ENCODE measurements around the gene HMCN1.
A peak's percentile ranks its signal among the peaks of the same experiment; 100 is the strongest.

Gene HMCN1

DNA sequence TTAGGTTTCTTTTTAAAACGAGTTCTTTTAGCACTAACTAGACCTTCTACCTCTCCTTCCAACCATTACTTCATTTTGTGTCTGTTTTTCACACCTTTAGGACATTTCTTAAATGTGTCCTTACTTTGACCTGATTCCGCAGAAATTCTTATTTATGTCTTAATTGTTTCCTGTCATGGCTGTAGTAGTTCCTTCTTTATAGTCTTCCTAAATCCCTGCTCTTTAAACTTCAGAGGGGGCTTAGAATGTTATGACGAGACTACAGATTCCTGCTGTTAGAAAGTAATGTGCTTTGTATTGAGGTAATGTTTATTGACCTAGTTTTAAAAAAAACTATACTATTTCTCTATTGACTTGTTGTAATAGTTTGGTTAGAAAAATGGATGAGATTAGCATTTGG lies 70.4 kb downstream of the HMCN1 start:
- no peak for DNase-seq (ENCODE audit: low read depth)

DNA sequence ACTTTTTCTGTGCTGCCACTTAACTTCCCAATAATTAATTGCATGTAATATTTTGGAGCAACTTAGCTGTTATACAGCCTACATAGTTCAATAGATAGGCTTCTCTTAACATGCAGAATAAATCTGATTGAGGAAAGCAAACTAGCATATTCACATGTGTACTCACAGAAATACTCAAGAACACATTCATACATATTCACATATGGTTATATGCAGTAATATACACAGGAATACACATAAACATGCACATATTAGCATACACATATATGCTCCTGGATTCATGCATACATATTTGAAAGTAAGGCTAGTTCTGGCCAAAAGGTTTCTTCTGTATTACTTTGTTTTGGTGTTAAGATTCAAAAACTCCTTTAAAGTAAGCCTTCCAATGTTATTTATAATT lies 73.1 kb downstream of the HMCN1 start:
- DNase-seq (ENCODE audit: low read depth): no peak

DNA sequence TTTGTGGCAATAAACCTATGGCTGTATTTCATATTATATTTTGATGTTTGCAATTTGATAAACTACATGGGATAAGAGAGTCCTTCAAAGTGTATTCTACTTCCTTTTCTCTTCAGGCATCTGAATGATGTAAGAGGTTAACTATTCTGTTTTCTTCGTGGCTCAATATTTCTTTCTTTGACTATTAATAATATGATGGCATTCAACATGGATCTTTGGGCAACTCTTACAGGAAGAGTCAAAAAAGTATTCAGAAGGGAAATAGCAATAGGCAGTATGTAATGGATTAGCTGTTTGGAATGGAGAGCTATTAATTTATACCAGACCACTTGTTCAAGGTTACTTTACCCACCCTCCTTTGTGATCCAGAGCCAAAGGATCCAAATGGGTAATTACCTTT lies 74.4 kb downstream of the HMCN1 start:
- no peak for DNase-seq (ENCODE audit: low read depth)

DNA sequence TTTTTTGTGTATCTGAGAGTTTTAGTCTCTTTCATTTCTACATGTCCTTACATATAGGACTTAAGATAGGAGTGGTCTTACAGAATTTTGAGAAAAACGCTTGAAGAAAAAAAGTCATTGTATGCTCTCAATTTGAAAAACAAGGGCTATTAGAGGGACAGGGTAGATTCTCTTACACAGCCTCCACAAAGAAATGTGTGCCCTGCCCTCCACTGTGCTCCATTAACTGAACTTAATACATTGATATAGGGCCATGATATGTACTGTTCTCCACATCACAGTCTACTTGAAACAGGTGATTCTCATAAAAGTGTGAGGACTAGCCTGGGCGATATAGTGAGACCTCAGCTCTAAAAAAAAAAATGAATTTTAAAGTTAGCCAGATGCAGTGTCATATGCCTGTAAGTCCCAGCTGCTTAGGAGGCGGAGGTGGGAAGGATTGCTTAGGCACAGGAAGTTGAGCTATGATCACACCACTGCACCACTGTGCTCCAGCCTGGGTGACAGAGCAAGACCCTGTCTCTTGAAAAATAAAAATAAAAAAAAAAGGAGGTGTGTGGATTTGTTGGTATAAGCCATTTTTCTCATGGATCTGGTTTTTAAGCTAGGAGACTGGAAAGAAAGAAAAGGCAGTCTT lies 77.0 kb downstream of the HMCN1 start:
- no peak for DNase-seq (ENCODE audit: low read depth)

DNA sequence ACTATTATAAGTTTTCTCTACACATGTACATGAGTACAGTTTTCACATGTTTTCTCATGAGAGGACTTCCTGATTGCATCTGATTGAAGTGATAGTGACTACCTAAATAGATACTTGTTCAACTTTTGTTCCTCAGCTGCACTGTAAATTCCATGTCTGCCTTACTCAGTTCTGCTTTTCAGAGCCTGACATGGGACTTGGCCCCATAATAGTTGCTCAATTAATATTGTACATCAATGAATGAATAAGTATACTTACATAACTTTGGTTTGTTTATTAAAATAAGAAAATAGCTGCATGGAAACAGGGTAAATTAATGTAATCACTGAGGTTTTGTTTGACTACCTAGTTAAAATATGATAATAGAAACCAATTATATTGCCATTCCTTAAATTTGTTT lies 78.7 kb downstream of the HMCN1 start:
- DNase-seq (ENCODE audit: low read depth): no peak

DNA sequence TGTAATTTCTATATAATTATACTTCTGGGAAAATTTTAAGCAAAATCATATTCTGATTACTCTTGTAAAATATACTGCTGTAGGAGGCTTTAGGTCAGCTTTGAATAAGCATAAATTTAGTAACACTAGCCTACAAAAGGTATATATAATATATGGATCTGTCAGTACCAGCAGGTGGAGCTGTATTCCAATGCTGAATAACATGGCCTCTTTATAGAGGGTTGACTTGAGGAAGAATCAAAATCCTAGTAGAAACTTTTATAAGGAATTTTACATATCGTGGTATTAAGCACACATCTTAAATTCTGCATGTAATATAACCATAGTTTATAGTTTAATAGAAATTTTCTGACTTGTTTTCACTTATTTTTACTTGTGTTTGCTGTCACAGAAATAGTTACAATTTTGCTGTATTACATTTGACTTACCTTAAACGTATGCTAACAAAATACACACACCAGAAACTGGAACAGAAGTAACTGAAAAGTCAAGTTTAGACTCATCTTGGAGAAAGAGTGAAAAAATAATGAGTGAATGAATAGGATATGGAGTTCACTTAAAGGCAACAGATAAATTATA lies 79.3 kb downstream of the HMCN1 start:
- no peak for DNase-seq (ENCODE audit: low read depth)

DNA sequence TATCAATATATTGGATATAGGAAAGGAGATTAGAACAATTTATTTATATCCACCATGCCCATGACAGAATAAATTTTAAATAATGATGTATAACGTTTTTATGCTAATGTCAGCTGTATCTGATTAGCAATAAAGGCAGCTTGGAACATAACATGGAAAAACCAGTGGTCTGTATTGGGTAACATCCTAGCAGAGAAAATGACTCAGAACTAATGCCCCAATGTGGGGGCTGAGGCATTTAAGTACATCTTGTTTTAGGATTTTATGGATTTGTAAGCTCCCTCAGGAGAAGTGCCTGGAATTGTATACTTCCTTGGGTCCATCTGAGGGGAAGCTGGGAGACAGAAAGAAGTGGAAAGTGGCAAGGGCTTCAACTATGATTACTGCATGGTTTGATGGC lies 82.3 kb downstream of the HMCN1 start:
- no peak for DNase-seq (ENCODE audit: low read depth)

DNA sequence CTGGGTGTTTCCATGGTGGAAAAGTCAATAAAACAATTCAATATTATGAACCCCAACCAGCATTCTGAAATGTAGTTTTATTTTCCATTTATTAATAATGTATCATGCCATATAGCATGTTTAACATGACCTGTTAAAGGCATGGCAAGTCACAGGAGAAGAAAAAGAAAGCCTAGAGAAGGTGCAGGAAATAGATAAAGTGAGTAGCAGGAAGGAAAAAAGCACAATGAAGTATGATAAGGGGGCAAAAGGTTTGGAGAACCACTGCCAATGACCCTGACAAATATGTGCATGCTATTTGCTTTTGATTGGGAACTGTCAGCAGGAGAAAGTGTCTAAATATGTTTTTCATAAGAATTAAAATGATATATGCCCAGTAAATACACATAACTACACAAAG lies 85.6 kb downstream of the HMCN1 start:
- no peak for DNase-seq (ENCODE audit: low read depth)

DNA sequence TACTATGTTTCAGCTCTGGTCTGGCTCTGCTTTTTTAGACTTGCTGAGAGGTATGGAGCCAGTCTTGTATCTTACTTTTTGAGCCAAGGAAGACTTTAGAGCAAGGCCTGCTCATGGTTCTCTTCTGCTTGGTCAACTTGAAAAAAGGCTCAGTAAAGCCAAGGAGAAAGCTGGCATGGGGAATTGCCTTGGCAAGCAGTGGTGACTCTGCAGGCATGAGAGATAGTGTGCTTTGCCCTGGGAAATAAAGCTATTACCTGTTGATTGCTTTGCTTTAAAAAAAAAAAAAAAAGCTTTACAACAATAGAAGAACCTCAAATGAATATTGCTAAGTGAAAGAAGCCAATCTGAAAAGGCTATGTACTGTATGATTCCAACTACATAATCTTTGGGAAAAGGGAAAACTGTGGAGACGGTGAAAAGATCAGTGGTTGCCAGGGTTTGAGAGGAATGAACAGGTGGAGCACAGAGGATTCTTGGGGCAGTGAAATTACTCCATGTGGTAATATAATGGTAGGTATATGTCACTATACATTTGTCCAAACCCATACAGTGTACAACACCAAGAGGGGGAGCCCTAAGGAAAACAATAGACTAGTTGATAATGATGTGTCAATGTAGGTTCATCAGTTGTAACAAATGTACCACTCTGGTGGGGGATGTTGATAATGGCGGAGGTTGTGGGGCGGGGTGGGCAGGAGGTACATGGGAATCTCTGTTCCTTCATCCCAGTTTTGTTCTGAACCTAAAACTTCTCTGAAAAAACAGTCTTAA lies 87.6 kb downstream of the HMCN1 start:
- DNase-seq (ENCODE audit: low read depth): no peak

DNA sequence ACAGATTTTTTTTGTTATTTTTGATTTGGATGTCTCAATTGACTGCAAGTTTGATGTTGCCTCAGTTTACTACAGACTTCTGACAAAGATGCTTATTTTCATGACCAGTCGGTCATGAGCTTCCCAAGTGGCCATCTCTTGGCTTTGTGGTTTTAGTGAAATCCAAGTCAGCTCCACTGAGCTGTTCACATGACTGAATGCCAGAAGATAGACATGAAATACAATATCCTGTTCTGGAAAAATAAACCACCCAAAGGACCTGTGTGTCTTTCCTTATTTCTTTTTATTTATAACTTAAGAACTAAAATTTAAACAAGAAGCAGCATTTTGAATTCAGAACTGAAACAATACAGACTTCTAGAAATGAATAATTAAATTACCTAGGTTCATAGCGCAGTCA lies 89.3 kb downstream of the HMCN1 start:
- DNase-seq (ENCODE audit: low read depth): no peak

DNA sequence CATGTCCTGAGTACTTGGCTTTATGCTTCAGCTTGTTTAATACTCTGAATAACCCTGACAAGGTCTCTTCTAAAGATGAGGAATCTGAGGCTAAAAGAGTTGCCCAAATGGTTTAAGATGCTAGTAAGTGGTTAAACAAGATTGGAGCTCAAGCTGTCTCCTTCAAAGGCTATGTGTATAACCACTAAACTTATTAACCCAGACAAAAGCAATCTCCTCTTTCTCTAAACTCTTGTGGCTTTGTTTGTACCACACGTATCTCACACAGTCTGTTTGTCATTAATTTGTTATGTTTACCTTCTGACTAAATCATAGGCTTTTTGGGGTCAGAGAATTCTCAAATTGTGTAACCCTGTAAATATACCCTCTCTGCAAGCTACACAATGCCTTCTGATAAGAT lies 89.9 kb downstream of the HMCN1 start:
- no peak for DNase-seq (ENCODE audit: low read depth)

DNA sequence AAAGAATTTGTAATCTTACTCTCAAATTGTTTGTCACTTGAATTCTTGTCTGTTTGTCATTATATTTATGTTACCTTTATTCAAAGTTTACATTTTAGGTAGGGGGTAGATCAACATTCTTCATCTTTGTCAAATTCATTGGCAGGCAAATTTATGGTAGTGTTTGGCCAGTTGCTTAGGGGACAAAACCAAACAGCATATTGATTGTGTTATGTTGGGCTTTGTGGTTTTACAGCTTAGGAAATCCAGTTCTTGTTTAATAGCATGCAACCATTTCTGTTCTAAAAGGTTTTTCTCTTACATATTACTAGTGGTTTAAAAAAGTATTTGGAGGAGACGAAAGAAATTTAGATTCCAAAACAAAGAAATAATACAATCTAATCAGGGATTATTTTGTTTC lies 91.4 kb downstream of the HMCN1 start:
- DNase-seq (ENCODE audit: low read depth): no peak

DNA sequence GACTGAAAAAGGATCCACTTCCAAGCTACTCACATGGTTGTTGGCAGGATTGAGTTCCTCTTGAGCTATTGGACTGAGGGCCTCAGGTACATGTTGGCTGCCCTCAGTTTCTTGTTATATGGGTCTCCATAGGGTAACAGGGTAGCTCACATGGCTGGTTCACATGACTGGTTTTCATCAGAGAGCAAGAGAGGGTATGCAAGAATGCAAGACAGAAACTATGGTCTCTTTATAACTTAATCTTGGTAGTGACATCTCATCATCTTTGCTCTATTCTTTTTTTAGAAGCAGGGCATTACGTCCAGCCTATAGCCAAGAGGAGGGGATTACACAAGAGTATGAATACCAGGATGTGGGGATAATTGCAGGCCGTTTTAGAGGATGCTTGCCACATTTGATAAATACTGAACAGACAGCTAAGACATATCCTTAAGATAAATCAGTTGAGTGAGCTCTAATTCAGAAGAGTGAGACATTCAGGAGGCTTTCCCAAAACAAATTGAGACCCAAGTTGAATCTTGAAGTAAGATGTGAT lies 100.2 kb downstream of the HMCN1 start:
- DNase-seq (ENCODE audit: low read depth): no peak

DNA sequence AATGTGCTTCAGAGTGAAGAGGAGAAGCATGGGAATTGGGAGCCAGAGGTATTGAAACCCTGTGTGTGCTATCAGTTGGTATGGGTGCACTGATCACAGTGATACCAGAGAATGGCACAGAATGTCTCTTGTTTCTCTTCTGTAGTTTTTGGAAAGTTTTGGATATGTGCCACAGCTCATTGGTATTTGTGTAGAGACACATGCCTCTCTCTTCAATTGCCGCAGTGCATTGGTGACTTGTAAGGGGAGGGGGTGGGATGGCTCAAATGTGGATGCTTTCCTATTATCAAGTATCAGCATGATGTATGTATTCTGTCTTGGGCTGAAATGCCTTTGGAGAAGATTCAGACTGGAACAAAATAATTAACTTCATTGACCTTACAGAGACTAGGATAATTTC lies 101.0 kb downstream of the HMCN1 start:
- no peak for DNase-seq (ENCODE audit: low read depth)

DNA sequence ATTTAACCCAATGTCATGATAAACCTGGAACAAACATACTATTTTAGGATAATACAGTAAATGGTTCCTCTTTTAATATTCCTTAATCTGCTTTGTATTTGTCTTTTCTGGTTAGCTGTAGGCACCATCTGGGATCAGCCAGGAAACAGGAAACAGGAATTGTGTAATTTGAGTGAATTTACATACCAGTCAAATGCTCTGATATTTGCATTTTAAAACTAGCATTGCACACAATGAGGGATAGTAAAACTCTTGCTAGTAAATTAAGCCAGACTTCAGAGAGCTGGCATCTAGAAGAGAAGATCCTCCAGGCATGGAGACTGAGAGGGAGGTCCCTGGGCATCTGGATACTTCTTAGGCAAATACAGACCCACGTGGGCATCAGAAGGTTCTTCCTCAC lies 103.5 kb downstream of the HMCN1 start:
- no peak for DNase-seq (ENCODE audit: low read depth)

DNA sequence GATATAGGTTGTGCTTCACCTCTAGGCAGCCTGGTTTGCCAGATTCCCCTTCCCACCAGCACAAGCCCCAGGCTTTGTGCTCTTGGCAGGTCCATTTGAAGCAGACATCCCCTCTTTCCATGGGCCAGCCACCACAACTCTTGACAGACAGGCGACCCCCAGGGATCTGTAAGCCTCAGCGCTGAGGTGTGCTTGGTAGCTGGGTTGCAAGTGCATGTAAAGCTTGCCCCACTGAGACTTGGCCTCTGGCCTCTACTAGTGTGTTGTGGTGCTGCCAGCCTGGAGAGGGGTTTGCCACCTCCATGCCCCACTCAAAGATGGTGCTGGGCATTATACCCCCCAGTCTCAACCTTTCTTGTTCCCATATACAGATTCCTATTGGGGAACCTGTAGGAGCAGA lies 103.9 kb downstream of the HMCN1 start:
- no peak for DNase-seq (ENCODE audit: low read depth)

DNA sequence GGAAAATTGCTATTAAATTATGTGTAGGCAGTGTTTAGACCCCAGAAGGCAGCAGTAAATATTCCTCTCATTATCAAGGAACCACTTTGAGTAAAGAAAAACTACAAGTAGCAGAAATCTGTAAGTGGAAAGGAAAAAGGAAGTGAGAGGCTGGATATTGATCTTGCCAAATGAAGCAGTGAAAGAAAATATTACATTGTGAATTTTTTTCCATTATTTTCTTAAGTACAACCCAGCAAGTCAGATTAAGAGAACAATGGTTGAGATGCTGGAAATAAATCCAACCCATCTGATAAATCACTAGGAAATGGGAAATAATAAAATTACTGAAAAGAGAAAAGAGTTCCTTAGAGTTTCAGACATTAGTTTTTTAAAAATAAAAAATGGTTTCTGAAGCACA lies 106.7 kb downstream of the HMCN1 start:
- DNase-seq (ENCODE audit: low read depth): no peak

DNA sequence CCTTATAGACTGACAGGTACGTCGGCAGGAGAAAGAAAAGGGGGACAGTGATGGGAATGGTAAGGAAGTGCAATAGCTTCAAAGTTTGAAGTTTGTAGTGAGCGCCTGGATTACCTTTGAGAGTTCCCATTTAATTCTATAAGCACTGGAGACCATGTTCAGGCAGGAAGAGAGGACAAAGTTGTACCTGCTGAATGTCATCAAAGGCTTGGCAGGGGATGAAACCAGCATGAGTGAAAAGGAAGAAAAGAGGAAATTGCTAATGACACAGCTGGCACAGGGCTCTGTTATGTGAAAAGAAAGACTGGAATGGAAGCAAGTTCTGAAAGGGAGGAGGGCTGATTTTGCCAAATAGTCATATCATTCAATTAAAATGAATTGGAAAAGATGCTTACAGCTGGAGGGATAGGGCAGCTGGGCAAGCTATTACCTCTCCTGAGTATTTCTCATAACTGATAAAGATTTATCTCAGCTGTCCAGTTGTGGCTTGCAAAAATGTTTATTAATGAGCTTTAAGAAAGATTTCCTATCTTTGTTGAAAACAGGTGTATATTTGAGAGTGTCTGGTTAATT lies 109.2 kb downstream of the HMCN1 start:
- DNase-seq (ENCODE audit: low read depth): no peak

DNA sequence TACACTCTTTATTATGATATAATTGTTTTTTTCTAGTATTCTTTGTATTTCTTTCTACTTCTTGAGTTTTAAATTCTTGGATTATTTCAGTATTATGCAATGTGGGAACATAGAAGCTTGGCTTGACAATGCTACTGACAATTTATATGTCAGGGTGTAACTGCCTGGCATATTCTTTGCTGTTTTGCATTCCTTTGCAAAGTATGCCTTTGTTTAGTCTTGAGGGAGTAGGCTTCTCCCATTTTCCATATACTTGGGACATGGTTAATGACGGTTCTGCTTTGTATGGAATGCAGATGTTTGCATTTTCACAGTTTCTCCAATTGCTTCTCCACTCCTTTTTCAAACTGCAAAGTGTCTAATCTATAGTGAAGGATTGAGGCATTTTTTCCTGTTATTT lies 109.8 kb downstream of the HMCN1 start:
- no peak for DNase-seq (ENCODE audit: low read depth)

DNA sequence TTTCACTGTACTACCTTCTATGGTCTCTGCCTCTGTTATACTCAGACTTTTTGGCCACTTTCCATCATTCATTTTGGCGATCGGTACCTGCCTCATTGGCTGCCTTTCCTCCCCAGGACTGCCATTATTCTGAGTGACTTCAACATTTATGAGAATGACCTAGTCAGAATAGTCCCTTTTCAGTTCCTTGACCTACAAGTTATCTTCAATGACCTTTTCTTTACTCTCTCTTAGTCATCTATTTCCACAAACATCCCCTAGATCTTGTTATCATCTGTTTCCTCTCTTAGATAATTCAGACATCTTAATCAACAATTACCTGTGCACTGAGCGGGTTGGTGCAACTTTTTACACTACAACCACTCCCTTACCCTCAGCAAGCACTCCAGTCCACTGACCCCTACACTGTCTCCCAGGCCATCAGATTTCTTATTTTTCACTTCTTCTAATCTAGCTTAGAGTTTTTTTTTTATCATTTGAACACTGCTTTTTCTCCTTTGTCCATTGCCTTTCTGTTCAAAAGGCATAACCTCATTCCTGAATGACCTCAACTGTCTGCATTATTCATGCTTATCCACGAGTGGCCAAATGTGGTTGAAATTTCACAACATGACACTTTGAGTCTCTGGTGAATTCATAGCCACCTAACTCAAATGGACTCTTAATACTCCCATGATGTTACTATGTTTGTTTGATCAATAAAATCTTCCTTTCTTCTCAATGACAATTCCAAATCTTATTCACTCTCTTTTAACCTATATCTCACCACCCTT lies 112.7 kb downstream of the HMCN1 start:
- DNase-seq (ENCODE audit: low read depth): peak; percentile 79

DNA sequence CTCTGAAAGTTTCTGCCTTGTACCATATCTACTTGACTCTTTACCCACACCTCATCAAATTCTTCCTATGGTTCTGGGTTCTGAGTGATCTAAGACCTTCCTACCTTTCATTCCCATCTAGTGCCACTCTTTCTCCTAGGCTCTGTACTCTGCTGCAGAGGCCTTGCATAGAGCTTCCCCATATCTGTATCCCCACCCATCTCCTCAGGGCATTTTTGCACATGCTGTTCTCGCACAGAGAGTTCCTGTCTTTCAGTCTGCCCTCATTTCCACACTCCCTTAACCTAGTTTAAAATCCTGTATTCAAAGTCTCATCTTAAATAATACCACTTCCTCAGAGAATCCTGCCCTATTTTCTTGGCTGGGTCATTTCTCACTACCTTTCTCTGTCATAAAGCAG lies 114.8 kb downstream of the HMCN1 start:
- DNase-seq (ENCODE audit: low read depth): no peak

DNA sequence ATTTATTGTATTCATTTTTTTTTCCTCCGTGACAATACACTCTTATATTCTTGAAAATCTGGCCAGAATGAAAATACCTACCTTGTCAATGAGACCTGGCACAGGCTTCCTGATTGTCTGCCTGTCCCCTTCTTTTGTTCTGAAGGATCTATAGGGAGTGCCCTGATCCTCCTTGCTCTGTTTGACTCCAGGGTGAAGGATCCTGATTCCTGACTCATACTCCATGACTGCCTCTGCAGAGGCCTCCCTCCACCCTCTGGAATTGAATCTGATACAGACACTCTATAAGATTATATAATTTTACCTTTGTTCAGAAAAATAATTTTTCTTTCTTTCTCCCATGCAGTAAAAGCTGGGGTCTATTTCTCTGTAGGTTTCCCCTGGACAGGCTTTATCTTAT lies 116.2 kb downstream of the HMCN1 start:
- DNase-seq (ENCODE audit: low read depth): no peak

All from GM04503 (cell line).